GM18870 (cell line): ENCODE measurements around the gene FOXN1.

ENCODE experiments used
- ATAC-seq: cut with Tn5 transposase; IDR thresholded peaks from one replicate; pipeline ENCODE4 v1.9.1; 2021; ENCODE audit warnings: moderate library complexity; ENCODE audit not compliant: unreplicated experiment

The FOXN1 gene

GRCh38 chr17:28544402-28545140, 38.4 kb downstream of the FOXN1 start:
- ATAC-seq: no peak

DNA sequence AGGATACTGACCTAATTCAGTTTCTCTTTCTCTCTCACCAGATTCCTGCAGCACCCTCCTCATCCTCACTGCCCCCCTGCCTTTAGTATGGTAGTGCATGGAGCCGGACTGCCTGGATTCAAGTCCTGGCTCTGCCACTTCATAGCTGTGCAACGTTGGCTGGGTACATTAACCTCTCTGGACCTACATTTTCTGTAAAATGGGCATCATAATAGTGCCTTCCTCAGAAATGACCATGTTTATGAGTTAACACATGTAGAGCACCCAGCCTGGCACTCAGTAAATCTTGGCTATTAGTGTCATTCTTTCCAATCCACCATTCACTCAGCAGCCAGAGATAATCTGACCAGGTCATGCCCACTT, 39.0 kb downstream of the FOXN1 start:
- no peak for ATAC-seq

GRCh38 chr17:28545787-28546415, 39.8 kb downstream of the FOXN1 start:
- no peak for ATAC-seq

GRCh38 chr17:28547096-28547622, 41.0 kb downstream of the FOXN1 start:
- no peak for ATAC-seq

GRCh38 chr17:28547623-28548416, 41.7 kb downstream of the FOXN1 start:
- no peak for ATAC-seq

DNA sequence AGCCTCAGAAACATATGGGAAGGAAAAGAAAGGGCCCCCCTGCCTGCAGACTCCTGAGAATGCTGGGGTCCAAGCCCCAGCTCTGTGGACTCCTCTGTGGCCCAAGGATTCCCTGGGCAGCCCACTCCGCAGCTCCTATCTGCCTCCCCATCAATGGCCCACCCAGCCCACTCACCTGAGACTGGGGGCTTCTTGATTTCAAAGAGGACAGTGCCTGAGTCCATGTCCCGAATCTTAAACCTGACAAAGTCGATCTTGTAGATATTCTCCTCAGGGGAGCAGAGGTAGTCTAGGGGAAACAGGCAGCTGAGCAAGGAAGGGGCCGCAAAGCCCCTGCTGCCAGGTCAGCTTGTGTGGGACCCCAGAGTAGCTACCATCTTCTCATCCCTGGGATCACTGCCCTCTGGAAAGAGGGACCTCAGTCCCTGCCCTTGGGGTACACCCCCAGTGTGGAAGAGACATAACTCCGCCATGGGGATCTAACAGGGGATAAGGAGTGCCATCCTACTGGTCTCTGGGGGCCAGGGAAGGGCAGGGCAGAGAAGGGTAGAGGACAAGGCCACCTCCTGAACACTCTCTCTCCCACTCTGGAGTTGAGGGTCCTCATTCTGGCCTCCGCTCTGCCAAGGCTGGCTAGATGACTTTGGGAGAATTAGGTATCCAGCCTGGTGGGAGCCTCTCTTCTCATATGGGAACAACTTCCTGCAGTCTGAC, 42.4 kb downstream of the FOXN1 start:
- no peak for ATAC-seq

DNA sequence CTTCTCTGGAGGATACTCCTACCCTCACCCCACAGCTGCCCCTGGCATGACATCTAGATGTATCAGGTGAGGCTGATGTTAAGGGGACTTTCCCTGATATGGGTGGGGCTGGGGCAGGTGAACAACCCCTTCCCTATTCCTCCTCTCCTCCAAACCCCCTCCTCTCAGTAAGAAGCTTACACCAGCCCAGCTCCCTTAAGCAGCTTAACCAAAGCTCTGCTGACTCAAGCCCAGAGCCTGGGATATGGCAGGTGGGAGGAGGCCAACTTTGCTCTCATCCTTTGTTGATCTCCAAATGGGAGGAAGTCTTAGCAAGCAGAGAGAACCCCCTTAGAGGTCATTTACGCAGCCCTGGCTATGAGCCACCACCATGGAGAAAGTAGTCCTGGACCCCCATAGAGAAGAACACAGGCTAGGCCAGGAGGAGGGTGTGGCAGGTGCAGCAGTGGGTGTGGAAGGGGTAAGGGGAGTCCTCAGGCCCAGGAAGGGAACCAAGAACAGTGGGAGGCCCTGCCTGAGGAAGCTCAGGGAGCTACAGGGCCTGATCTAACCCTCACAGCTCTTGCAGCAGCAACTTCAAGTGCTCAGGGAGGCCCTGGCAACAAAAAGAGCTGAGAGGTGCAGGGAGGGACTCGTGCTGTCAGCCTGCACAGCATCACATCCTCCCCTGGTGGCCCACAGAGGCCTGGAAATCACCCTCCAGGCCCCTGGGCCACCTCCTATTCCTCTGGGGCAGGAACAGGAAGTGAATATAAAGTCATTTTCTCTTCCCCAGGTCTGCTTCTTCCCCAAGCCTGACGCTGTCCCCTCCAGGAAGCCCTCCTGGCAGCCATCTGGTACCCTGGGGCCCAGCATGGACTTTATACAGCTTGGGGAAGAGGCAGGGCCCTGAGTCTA, 43.3 kb downstream of the FOXN1 start:
- no peak for ATAC-seq

- ATAC-seq: no peak
Measured at GRCh38 chr17:28550858-28551257, 44.7 kb downstream of the FOXN1 start.

GRCh38 chr17:28551421-28552175, 45.5 kb downstream of the FOXN1 start:
- ATAC-seq: no peak

DNA sequence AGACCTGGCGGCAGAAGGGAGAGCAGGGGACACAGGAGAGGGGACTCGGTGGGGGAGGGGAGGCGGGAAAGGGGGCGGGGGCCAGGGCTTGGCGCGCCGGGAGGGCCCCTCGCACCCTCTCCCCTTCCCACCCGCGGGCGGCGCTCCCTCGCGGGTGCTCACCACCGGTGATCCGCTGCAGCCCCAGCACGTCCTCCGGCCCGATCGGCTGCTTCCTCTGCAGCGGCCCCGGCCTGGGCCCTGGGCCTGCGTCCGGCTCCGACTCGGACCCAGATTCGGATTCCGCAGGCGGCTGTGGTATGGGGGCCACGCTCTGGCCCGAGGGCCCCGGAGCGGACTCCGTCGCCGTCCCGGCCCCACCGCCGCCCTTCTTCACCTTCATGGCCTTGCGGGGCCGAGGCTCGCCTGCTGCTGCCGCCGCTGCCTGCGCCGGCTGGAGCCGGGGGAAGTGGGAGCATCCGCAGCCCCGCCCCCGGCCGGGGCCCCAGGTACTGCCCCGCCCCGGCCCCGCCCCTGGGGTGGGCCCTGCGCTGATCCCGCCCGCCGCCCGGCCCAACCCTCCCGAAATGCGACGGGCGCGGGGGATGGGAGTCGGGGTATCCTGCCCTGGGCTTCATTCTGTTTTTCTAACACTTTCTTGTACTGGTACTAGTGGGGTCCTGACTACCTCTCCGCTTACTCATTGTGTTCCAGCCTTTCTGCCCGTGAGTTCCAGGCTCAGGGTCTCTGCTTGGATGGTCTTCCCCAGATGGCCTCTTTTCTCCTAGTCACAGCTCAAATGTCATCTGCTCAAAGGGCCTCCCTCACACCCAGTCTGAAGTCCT, 46.2 kb downstream of the FOXN1 start, which contains the start of gene UNC119:
TSS of gene UNC119 (minus strand) at position 449 of the 824 bp plus-strand sequence. CDS start at position 382, 67 bp downstream.
- ATAC-seq: no peak

GRCh38 chr17:28553000-28553505, 46.9 kb downstream of the FOXN1 start:
- no peak for ATAC-seq

DNA sequence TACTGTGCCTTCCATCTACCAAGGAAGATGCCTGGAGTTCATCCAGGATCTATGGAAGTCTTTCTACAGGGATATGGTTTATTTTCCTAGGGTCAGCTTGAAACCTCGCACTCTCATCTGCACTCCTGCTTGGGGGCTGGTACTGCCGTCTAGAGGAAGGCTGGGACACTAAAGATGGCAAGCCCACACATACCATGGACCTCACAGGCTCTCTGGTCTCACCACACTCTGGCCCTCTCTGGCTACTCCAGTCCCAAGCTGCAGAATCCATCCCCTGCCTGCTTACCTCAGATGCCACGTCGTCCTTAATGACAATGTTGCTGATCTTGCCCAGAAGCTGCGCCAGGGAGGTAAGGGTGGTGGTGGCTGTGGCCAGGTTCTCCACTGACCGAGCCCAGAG, 48.4 kb downstream of the FOXN1 start:
- ATAC-seq: no peak

- ATAC-seq: no peak
Measured at GRCh38 chr17:28555022-28555421, 48.9 kb downstream of the FOXN1 start.

- ATAC-seq: no peak
Measured at GRCh38 chr17:28563475-28563874, 57.3 kb downstream of the FOXN1 start.

DNA sequence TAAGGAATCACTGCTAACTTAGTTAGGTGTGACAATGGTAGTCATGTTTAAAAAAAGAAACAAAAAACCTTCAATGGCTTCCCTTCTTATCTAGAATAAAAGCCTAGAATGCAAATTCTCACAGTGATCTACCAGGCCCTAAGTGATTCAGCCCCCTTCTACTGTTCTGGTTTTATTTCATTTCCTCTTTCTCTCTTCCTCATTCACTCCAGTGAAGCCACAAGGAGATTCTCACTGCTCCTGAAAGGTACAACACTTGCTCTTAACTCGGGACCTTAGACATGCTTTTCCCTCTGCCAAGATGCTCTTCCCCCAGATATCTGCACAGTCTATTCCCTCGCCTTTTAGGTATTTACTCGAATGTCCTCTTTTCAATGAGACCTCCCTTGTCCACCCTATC, 61.5 kb downstream of the FOXN1 start:
- ATAC-seq: no peak

DNA sequence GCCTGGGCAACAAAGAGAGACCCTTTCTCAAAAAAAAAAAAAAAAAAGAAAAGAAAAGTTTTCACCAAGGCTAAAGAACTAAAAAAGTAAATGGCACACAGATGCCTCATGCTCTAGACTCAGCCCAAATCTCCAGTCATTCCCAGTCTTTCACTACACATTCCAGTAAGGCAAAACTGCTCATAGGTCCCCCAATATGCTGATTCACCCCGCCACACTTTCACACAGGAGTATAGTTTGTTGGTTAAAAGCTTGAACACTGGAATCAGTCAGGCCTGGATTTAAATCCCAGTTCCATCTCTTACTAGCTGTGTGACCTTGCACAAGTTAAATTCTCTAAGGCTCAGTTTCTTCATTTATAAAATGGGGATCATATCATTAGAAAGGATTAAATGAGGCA, 63.3 kb downstream of the FOXN1 start:
- ATAC-seq: no peak

DNA sequence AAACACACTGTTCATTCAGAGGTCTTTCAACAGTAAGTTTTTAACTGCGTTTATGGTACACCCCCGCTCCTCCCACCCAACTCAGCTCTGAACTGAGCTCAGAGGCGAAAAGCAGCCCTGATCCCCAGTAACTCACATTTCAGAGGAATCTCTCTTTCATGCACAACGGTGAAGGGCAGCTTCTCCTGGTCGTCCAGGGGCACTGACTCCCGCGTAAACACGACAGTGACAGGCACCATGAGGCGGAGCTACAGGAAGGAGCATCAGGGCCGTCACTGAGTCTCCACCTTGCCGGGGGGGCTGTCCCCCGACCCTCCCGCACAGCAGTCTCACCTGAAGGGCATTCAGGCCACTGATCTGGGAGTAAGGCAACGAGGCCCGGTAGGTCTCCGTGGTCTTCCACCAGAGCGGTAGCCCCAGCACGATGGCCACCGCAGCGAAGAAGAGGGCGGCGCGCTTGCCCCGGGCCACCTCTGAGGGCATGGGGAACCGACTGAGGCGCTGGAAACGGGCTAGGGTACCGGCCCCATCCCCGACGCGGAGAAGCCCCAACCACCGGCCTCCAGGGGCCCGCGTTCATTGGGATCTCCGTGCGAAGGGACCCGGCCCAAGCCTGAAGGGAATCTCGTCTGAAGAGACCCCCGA, 64.7 kb downstream of the FOXN1 start:
- ATAC-seq: no peak
